Psoas muscle (tissue), 8 donors: ENCODE data around the gene OR2H2. TPM values are rescaled to one million over a fixed set of nuclear protein-coding genes. Genes with fewer than 3 reads are reported as not detected.

ENCODE experiments used
- ATAC-seq, 4 donors: fragments of 200-7000 bp; cut with Tn5 transposase; one replicate each; pipeline ENCODE4 v1.9.1; 2020; ENCODE audit warnings: moderate library complexity in 3 of 4, mild to moderate bottlenecking in 2 of 4
- DNase-seq, 2 donors: peaks; one replicate each; pipeline ENCODE4 v3.0.0-alpha.2; 2020
- H3K27ac ChIP-seq: fragments of 200-600 bp; one replicate; pipeline ENCODE4 v1.8.0; 2022
- H3K27me3 ChIP-seq, 3 donors: fragments of 200-600 bp in 1 of 3; one replicate each; pipeline versions ENCODE4 v1.6.1 to v1.8.0; 2013 to 2022; ENCODE audit warnings: low read length in 2 of 3, mild to moderate bottlenecking in 2 of 3, moderate library complexity in 1 of 3; ENCODE audit not compliant: insufficient read depth in 3 of 3
- H3K36me3 ChIP-seq, 2 donors: fragments of 200-600 bp in 1 of 2; one replicate each; pipeline versions ENCODE4 v1.6.1 to v1.8.0; 2013 to 2022; ENCODE audit warnings: low read depth in 1 of 2, mild to moderate bottlenecking in 1 of 2, moderate library complexity in 1 of 2; ENCODE audit not compliant: insufficient read depth in 1 of 2
- H3K4me1 ChIP-seq: fragments of 200-600 bp; one replicate; pipeline ENCODE4 v1.8.0; 2022
- H3K4me3 ChIP-seq: fragments of 200-600 bp; one replicate; pipeline ENCODE4 v1.8.0; 2022; ENCODE audit warnings: mild to moderate bottlenecking
- H3K9me3 ChIP-seq: fragments of 200-600 bp; one replicate; pipeline ENCODE4 v1.8.0; 2022
- CTCF ChIP-seq: fragments of 200-600 bp; IDR thresholded peaks from one replicate; pipeline ENCODE4 v1.8.0; 2022; ENCODE audit warnings: antibody characterized with exemption
- WGBS, 3 donors: extraction: QIAGEN DNeasy Blood & Tissue Kit; methylation state at CpG; one replicate each; pipeline versions ENCODE4 v1.1.6 to v1.1.7; 2013; 5-methylcytosine and 5-hydroxymethylcytosine counted together
- intact Hi-C, 2 donors: fragments of 100-400 bp; cut with DNase I; formaldehyde crosslinking; loops; one replicate each; pipeline versions ENCODE4 v1.11.0 to v1.14.2; 2022
- polyA plus RNA-seq, 3 donors: library from polyadenylated mRNA; stranded (reverse); fragments of 200-250 nt; gene quantifications; one replicate each; pipeline ENCODE4 v1.2.3, GENCODE V29; 2013
- total RNA-seq, 4 donors: library from RNA; stranded (reverse); fragmentation: NEBNext Ultra II Directional in 2 of 4; extraction: Animal tissue kit (Norgen Biotek cat#: 25700) in 2 of 4; gene quantifications; one replicate each; pipeline versions ENCODE4 v1.2.1 to v1.2.4, GENCODE V29; 2021 to 2023
- donor health status: healthy with polysubstance abuse.
- donor health status: DM: no; HTN: no; CAD: no; lungs with moderate emphysema.
- donor health status: Bipolar disorder and iron deficiency.
- donor health status: healthy.
- donor health status: DM: yes; HTN: yes; CAD: no.
- donor health status: DM: no; HTN: no; CAD: no.
- donor health status: DM: no; HTN: no; CAD: no.
- donor health status: DM: yes; HTN: yes; CAD: no.

The OR2H2 gene
- total and polyA plus RNA-seq, 7 donors = not detected

- 68 to 73% (median 72%) methylated on average over 6 of the region's 6 CpGs for WGBS, 3 donors
- peaks cover 3 to 34% (median 6%) of the 10 kb centered on the region in 3 donors for H3K27me3 ChIP-seq
- intact Hi-C loops = no loop called here
- ATAC-seq (no peak), DNase-seq (no peak)
- no peaks in the 10 kb centered on the region for H3K4me1 ChIP-seq
- H3K27ac ChIP-seq = no peak within 1 kb of the TSS
- TF ChIP-seq CTCF = no peak
- no peak within 1 kb of the TSS for H3K4me3 ChIP-seq
- H3K9me3 ChIP-seq = no peaks in the 10 kb centered on the region
- no peaks in the 10 kb centered on the region for H3K36me3 ChIP-seq
Observed at GRCh38 chr6:29559524-29560287, 25.2 kb upstream of the OR2H2 start, which contains the start of gene UBD. UBD (minus strand) TSS chr6:29559732; CDS start chr6:29559701, 31 bp downstream.

GRCh38 chr6:29561091-29561490, 23.8 kb upstream of the OR2H2 start:
- TF ChIP-seq CTCF = no peak
- ATAC-seq (no peak), DNase-seq (no peak)
- Histone ChIP-seq H3K4me3 (no peak overlapping the region), H3K27me3 (peaks cover 0 to 20% (median 0%) of the 10 kb centered on the region in 3 donors), H3K9me3 (no peaks in the 10 kb centered on the region), H3K4me1 (no peaks in the 10 kb centered on the region), H3K36me3 (no peaks in the 10 kb centered on the region), H3K27ac (no peak overlapping the region)
- intact Hi-C loops = no loop called here

GRCh38 chr6:29561606-29562181, 23.2 kb upstream of the OR2H2 start:
- H3K9me3 ChIP-seq = no peaks in the 10 kb centered on the region
- WGBS, 3 donors = 62 to 88% (median 84%) methylated on average over 1 of the region's 1 CpG

GRCh38 chr6:29563435-29563965, 21.4 kb upstream of the OR2H2 start:
- Histone ChIP-seq H3K27ac (no peak overlapping the region), H3K4me3 (no peak overlapping the region), H3K9me3 (no peaks in the 10 kb centered on the region), H3K27me3 (peaks cover 0 to 9% (median 0%) of the 10 kb centered on the region in 3 donors), H3K36me3 (no peaks in the 10 kb centered on the region), H3K4me1 (no peaks in the 10 kb centered on the region)
- intact Hi-C loops = no loop called here
- no peak for TF ChIP-seq CTCF
- ATAC-seq (no peak), DNase-seq (no peak)
- 62 to 84% (median 79%) methylated on average over 3 of the region's 3 CpGs for WGBS, 3 donors

More at GRCh38 chr6:29561606-29562181, 23.2 kb upstream of the OR2H2 start:
- no peak for TF ChIP-seq CTCF
- DNase-seq (no peak), ATAC-seq (no peak)
- H3K36me3 ChIP-seq = no peaks in the 10 kb centered on the region
- H3K4me1 ChIP-seq = no peaks in the 10 kb centered on the region
- H3K4me3 ChIP-seq = no peak overlapping the region
- intact Hi-C loops = no loop called here
- peaks cover 0 to 14% (median 0%) of the 10 kb centered on the region in 3 donors for H3K27me3 ChIP-seq
- no peak overlapping the region for H3K27ac ChIP-seq
